SU-DHL-6 (cell line): Measurements from ENCODE around the gene VSX1.

Experiments
- H2AFZ ChIP-seq: fragments of 200-600 bp; sonication (generic); 2 replicates; pipeline ENCODE4 v1.6.1; 2014; ENCODE audit warnings: low read depth, mild to moderate bottlenecking, moderate library complexity, mixed read lengths, antibody characterized with exemption, low read length; ENCODE audit not compliant: severe bottlenecking
- H3F3A ChIP-seq: fragments of 200-600 bp; shearing (Covaris generic); 2 replicates; pipeline ENCODE4 v1.6.0; 2016; ENCODE audit warnings: antibody characterized with exemption, mild to moderate bottlenecking; ENCODE audit not compliant: insufficient read depth
- H3K27ac ChIP-seq: fragments of 200-600 bp; sonication (generic); 2 replicates; pipeline ENCODE4 v1.5.1; 2016; ENCODE audit warnings: low read depth, mild to moderate bottlenecking, low read length, moderate library complexity, mixed read lengths
- H3K27me3 ChIP-seq: fragments of 200-600 bp; sonication (generic), shearing (Covaris generic); 2 replicates; pipeline ENCODE4 v1.6.0; 2014; ENCODE audit warnings: mild to moderate bottlenecking, low read length
- H3K36me3 ChIP-seq: fragments of 200-600 bp; sonication (generic); 2 replicates; pipeline ENCODE4 v1.6.1; 2014; ENCODE audit warnings: mild to moderate bottlenecking, low read length, mixed read lengths
- H3K4me2 ChIP-seq: fragments of 300-600, 200-600 bp; shearing (Covaris generic), sonication (generic); 2 replicates; pipeline ENCODE4 v1.6.0; 2014; ENCODE audit warnings: low read length, low read depth, mild to moderate bottlenecking; ENCODE audit not compliant: poor library complexity, severe bottlenecking
- H3K4me3 ChIP-seq: fragments of 200-600 bp; sonication (generic); 2 replicates; pipeline ENCODE4 v1.5.1; 2014; ENCODE audit warnings: antibody characterized with exemption, low read length, mild to moderate bottlenecking, mixed read lengths; ENCODE audit not compliant: insufficient read depth, poor library complexity, severe bottlenecking
- H3K79me2 ChIP-seq: fragments of 200-600 bp; sonication (generic); 2 replicates; pipeline ENCODE4 v1.6.1; 2014; ENCODE audit warnings: mild to moderate bottlenecking, low read length, moderate library complexity; ENCODE audit not compliant: insufficient read depth
- H3K9ac ChIP-seq: fragments of 200-600 bp; sonication (generic); 2 replicates; pipeline ENCODE4 v1.7.0; 2014; ENCODE audit warnings: mild to moderate bottlenecking, low read length
- H3K9me2 ChIP-seq: fragments of 200-600 bp; sonication (generic); replicated peaks from 2 replicates; pipeline ENCODE4 v1.6.1; 2014; ENCODE audit warnings: low read length; ENCODE audit not compliant: insufficient read depth
- H3K9me3 ChIP-seq: fragments of 200-600 bp; sonication (generic); 2 replicates; pipeline ENCODE4 v1.6.1; 2014; ENCODE audit warnings: low read length, mixed read lengths; ENCODE audit not compliant: insufficient read depth
- H4K20me1 ChIP-seq: fragments of 200-600 bp; sonication (generic); 2 replicates; pipeline ENCODE4 v1.6.1; 2014; ENCODE audit warnings: low read depth, mild to moderate bottlenecking, antibody characterized with exemption, low read length, moderate library complexity, mixed read lengths
- EZH2phosphoT487 ChIP-seq: fragments of 200-600 bp; sonication (generic), shearing (Covaris generic); conservative IDR thresholded peaks from 2 replicates; pipeline ENCODE4 v1.6.1; 2018; ENCODE audit warnings: mild to moderate bottlenecking, antibody characterized with exemption, low read length, moderate library complexity, mixed read lengths
- TF ChIP-seq, protein P1 (sequence below): fragments of 200-600 bp; sonication (generic); IDR thresholded peaks from one replicate; pipeline ENCODE4 v1.5.1; 2017; ENCODE audit warnings: antibody characterized with exemption, mild to moderate bottlenecking, low read length, moderate library complexity; ENCODE audit not compliant: insufficient read depth, poor library complexity, severe bottlenecking

VSX1 gene

DNA sequence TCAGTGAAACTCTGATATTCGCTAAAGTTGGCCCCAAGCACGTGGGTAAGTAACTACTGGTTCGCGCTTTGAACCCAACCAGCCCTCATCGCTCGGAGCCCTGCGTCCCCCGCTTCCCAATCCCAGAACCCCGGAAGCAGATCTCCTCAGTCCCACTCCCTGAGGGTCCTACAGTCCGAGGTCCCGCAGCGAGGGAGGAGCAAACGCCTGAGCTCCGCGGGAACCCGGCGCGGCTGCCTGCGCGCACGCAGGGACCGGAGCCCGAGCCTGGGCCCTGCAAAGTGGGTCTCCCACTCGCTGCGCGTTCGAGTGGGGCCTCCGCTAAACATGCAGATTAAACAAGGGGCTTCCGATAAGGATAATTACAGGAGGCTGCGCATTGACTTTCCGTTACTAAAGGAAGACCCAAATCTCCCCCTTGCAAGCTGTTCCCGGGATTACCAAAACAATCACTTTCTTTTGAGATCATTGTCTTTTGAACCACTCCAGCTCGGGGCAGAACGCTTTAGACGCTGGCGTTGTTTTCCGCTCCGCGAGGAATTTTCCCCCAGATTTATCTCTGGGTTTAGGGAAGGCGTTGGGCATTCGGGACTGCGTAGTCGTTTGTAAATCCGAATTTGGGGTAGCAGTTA lies 1.3 kb upstream of the VSX1 start:
- TF ChIP-seq, protein P1, sequence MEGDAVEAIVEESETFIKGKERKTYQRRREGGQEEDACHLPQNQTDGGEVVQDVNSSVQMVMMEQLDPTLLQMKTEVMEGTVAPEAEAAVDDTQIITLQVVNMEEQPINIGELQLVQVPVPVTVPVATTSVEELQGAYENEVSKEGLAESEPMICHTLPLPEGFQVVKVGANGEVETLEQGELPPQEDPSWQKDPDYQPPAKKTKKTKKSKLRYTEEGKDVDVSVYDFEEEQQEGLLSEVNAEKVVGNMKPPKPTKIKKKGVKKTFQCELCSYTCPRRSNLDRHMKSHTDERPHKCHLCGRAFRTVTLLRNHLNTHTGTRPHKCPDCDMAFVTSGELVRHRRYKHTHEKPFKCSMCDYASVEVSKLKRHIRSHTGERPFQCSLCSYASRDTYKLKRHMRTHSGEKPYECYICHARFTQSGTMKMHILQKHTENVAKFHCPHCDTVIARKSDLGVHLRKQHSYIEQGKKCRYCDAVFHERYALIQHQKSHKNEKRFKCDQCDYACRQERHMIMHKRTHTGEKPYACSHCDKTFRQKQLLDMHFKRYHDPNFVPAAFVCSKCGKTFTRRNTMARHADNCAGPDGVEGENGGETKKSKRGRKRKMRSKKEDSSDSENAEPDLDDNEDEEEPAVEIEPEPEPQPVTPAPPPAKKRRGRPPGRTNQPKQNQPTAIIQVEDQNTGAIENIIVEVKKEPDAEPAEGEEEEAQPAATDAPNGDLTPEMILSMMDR = no peak
- no peak for TF ChIP-seq EZH2phosphoT487
- Histone ChIP-seq H3K9me2 (no peaks in the 10 kb centered on the region), H3F3A (no peaks in the 10 kb centered on the region), H3K27me3 (no peaks in the 10 kb centered on the region), H2AFZ (no peak overlapping the region), H4K20me1 (no peaks in the 10 kb centered on the region), H3K4me3 (no peak overlapping the region), H3K36me3 (no peaks in the 10 kb centered on the region), H3K9me3 (no peaks in the 10 kb centered on the region), H3K9ac (no peak overlapping the region), H3K27ac (no peak overlapping the region), H3K4me2 (no peak overlapping the region), H3K79me2 (no peaks in the 10 kb centered on the region)

DNA sequence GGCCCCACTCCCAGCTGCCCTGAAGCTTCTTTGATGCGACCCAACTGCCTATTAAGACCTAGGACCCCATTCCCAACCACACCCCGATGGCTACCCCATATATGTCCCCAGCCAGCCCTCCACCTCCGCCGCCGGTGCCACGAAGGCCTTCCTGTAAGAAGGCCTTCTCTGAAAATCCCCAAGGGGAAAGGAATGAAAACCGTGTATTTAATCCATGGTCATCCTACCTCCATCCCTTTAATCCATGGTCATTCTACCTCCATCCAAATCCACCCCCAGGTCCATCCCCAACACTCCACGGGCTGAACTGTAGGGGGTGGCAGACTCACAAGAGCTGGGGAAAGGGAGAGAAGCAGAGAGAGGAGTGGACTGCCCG lies 545 bp upstream of the VSX1 start:
- Histone ChIP-seq H3K27ac (no peak overlapping the region), H2AFZ (no peak overlapping the region), H3K4me2 (no peak overlapping the region), H3K9ac (no peak overlapping the region), H4K20me1 (no peaks in the 10 kb centered on the region), H3K27me3 (no peaks in the 10 kb centered on the region), H3K36me3 (no peaks in the 10 kb centered on the region), H3K4me3 (no peak overlapping the region), H3F3A (no peaks in the 10 kb centered on the region), H3K9me2 (no peaks in the 10 kb centered on the region), H3K9me3 (no peaks in the 10 kb centered on the region), H3K79me2 (no peaks in the 10 kb centered on the region)
- TF ChIP-seq, protein P1 = no peak
- TF ChIP-seq EZH2phosphoT487 = no peak

DNA sequence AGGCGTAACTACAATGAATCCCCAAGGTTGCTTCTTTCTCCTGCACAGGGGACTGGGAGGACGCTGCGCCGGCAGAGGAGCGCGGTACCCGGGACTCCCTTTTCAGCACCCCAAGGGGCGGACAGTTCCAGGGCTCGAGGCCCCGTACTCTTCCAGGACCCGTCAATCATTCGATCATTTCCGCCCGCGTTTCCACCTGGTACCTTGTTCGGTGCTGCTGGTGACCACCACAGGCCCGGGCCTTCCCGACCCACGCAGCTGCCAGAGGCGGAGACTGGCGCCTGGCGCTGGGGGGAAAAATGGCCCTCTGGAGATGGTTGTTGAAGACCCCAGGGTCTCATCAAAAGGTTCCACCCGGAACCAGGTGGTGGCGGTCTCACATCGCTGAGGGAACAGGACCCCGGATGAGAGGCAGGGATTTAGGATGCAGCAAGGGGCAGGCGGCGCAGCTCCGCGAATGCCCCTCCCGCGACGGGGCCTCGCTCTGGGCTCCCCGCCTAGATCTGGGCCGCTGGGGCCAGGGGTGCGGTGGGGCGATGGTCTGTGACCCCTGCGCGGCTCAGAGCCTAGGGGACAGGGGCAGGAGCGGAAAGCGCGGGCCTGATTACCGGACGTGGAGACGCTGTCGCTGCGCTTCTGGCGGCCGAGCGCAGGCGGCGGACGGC lies 744 bp downstream of the VSX1 start:
- Histone ChIP-seq H3K27me3 (no peaks in the 10 kb centered on the region), H3K27ac (no peak overlapping the region), H3K9me2 (no peaks in the 10 kb centered on the region), H3K9ac (no peak overlapping the region), H4K20me1 (no peaks in the 10 kb centered on the region), H2AFZ (no peak overlapping the region), H3K4me2 (no peak overlapping the region), H3F3A (no peaks in the 10 kb centered on the region), H3K79me2 (no peaks in the 10 kb centered on the region), H3K4me3 (no peak overlapping the region), H3K9me3 (no peaks in the 10 kb centered on the region), H3K36me3 (no peaks in the 10 kb centered on the region)
- no peak for TF ChIP-seq EZH2phosphoT487
- TF ChIP-seq, protein P1 = no peak
